K562 (cell line): ENCODE measurements around the gene NOC4L. TPM values are rescaled to one million over a fixed set of nuclear protein-coding genes. Genes with fewer than 3 reads are reported as not detected.

Source experiments
- ATAC-seq: fragments of 200-7000 bp; cut with Tn5 transposase; 3 replicates; pipeline ENCODE4 v1.9.1; 2020; ENCODE audit warnings: moderate library complexity
- BruUV-seq: library from RNA; stranded (reverse); fragments of 400-500 nt; replicated peaks from 2 replicates; lab custom pipeline; 2021; lab: Mats Ljungman, UMichigan
- CTCF ChIA-PET: fragments of 300-600 bp; formaldehyde crosslinking; extraction: SDS; loops from one replicate; lab custom pipeline; 2021; ENCODE audit warnings: low intra/inter-chr PET ratio; lab: Yijun Ruan, JAX
- POLR2A ChIA-PET: fragments of 300-600, 350-650 bp; sonication (Branson Sonifier 250); formaldehyde crosslinking; extraction: SDS; loops from one replicate; lab custom pipeline; 2021; ENCODE audit warnings: antibody characterized with exemption, inconsistent platforms; lab: Yijun Ruan, JAX
- DNase-seq, 4 experiments: peaks; one replicate each; pipeline versions ENCODE4 v3.0.0 to v3.0.0-alpha.2; 2011 to 2018; ENCODE audit warnings: low spot score in 3 of 4, mixed read lengths in 3 of 4; ENCODE audit errors: extremely low read depth in 1 of 4
- FAIRE-seq: peaks from 2 replicates; lab custom pipeline; 2011; peaks lifted over from hg19 to GRCh38; lab: Jason Lieb, UNC
- H2AFZ ChIP-seq: 2 replicates; pipeline ENCODE4 v1.6.0; 2011; ENCODE audit warnings: low read depth, low read length, control low read depth, inconsistent platforms
- H3K27ac ChIP-seq: fragments of 200-600 bp; 3 replicates; pipeline ENCODE4 v1.8.0; 2011; ENCODE audit warnings: low read depth, mild to moderate bottlenecking, control low read depth, inconsistent platforms, low read length, moderate library complexity, mixed read lengths; ENCODE audit errors: extremely low read depth
- H3K27me3 ChIP-seq, 2 experiments: fragments of 300-600 bp in 1 of 2; 2 replicates in 1 of 2; 3 replicates in 1 of 2; pipeline versions ENCODE4 v1.6.0 to v1.8.0; 2011; ENCODE audit warnings: inconsistent platforms in 2 of 2, low read length in 2 of 2, mild to moderate bottlenecking in 1 of 2, mixed read lengths in 1 of 2, moderate library complexity in 1 of 2; ENCODE audit not compliant: control insufficient read depth in 2 of 2, insufficient read depth in 2 of 2
- H3K36me3 ChIP-seq: fragments of 300-600 bp; 3 replicates; pipeline ENCODE4 v1.8.0; 2011; ENCODE audit warnings: mild to moderate bottlenecking, low read length, inconsistent platforms; ENCODE audit not compliant: control insufficient read depth, insufficient read depth
- H3K4me1 ChIP-seq, 2 experiments: fragments of 200-600 bp in 1 of 2; replicated peaks in 1 of 2; 2 replicates in 1 of 2; 3 replicates in 1 of 2; pipeline versions ENCODE4 v1.5.1 to v1.8.0; 2011; ENCODE audit warnings: inconsistent platforms in 2 of 2, low read length in 2 of 2, mild to moderate bottlenecking in 1 of 2, mixed read lengths in 1 of 2, moderate library complexity in 1 of 2; ENCODE audit not compliant: control insufficient read depth in 2 of 2, insufficient read depth in 2 of 2
- H3K4me2 ChIP-seq: 2 replicates; pipeline ENCODE4 v1.6.1; 2011; ENCODE audit warnings: low read length, control low read depth, inconsistent platforms, mixed read lengths; ENCODE audit not compliant: insufficient read depth
- H3K4me3 ChIP-seq: fragments of 200-600 bp; sonication (generic), shearing (Covaris generic); 2 replicates; pipeline ENCODE4 v1.5.1; 2016; ENCODE audit warnings: control low read depth, inconsistent platforms
- H3K79me2 ChIP-seq: fragments of 200-600 bp; 3 replicates; pipeline ENCODE4 v1.8.0; 2011; ENCODE audit warnings: low read length, inconsistent platforms; ENCODE audit not compliant: control insufficient read depth, insufficient read depth
- H3K9ac ChIP-seq, 2 experiments: 2 replicates each; pipeline versions ENCODE4 v1.6.0 to v1.6.1; 2011; ENCODE audit warnings: low read depth in 2 of 2, low read length in 2 of 2, control low read depth in 1 of 2, inconsistent platforms in 1 of 2, mild to moderate bottlenecking in 1 of 2, mixed read lengths in 1 of 2; ENCODE audit not compliant: insufficient read depth in 1 of 2
- H3K9me1 ChIP-seq: one replicate; pipeline ENCODE4 v1.6.0; 2011; ENCODE audit warnings: inconsistent platforms, mild to moderate bottlenecking, low read length, moderate library complexity; ENCODE audit not compliant: control insufficient read depth, insufficient read depth
- H3K9me3 ChIP-seq: replicated peaks from 2 replicates; pipeline ENCODE4 v1.5.1; 2011; ENCODE audit warnings: low read depth, low read length, inconsistent platforms; ENCODE audit not compliant: control insufficient read depth, insufficient read depth
- H4K20me1 ChIP-seq: replicated peaks from 2 replicates; pipeline ENCODE4 v1.6.1; 2011; ENCODE audit warnings: low read length, inconsistent platforms, mixed read lengths; ENCODE audit not compliant: control insufficient read depth, insufficient read depth
- GTF2F1 ChIP-seq: IDR thresholded peaks from 2 replicates; pipeline ENCODE4 v1.6.1; 2011; ENCODE audit warnings: low read depth, low read length, improper control_type of control experiment
- HDAC6 ChIP-seq: IDR thresholded peaks from 2 replicates; pipeline ENCODE4 v1.6.1; 2012; ENCODE audit warnings: low read depth, mild to moderate bottlenecking, control low read depth, inconsistent platforms, low read length, moderate library complexity
- L3MBTL2 ChIP-seq: fragments of 450-650 bp; IDR thresholded peaks from 2 replicates; pipeline ENCODE4 v1.6.1; 2016; ENCODE audit warnings: mild to moderate bottlenecking, moderate library complexity
- NBN ChIP-seq: fragments of 450-650 bp; IDR thresholded peaks from 2 replicates; pipeline ENCODE4 v1.6.1; 2016; ENCODE audit warnings: low read depth, mild to moderate bottlenecking
- NFIC ChIP-seq: fragments of 450-650 bp; IDR thresholded peaks from 2 replicates; pipeline ENCODE4 v1.6.1; 2017; ENCODE audit warnings: mild to moderate bottlenecking, inconsistent platforms
- POU5F1 ChIP-seq: fragments of 150-350 bp; IDR thresholded peaks from 2 replicates; pipeline ENCODE4 v1.6.1; 2014; ENCODE audit warnings: borderline replicate concordance, low read length, low read depth, mild to moderate bottlenecking; ENCODE audit not compliant: partially characterized antibody
- ZFP36 ChIP-seq: fragments of 150-350 bp; IDR thresholded peaks from 2 replicates; pipeline ENCODE4 v1.6.1; 2018; ENCODE audit warnings: low read length, low read depth; ENCODE audit not compliant: partially characterized antibody
- ZFX ChIP-seq: sonication (generic); formaldehyde crosslinking; IDR thresholded peaks from 2 replicates; pipeline ENCODE4 v1.8.0; 2022; ENCODE audit warnings: mild to moderate bottlenecking, missing genetic modification reagents, moderate library complexity
- ZNF253 ChIP-seq: fragments of 250-450 bp; sonication (Bioruptor Pico); conservative IDR thresholded peaks from 2 replicates; pipeline ENCODE4 v1.6.1; 2021; ENCODE audit warnings: mild to moderate bottlenecking
- ZNF589 ChIP-seq: fragments of 200-800 bp; sonication (Bioruptor generic); IDR thresholded peaks from 2 replicates; pipeline ENCODE4 v1.6.1; 2016; ENCODE audit warnings: low read depth, missing genetic modification characterization, missing compliant biosample characterization
- ZNF644 ChIP-seq: fragments of 200-800 bp; sonication (Bioruptor generic); IDR thresholded peaks from 2 replicates; pipeline ENCODE4 v1.6.1; 2016; ENCODE audit warnings: low read depth, missing genetic modification characterization, missing compliant biosample characterization
- WGBS: fragments of 100-300 bp; shearing (Covaris generic); methylation state at CpG from one replicate; pipeline ENCODE4 v1.1.6; 2016; ENCODE audit warnings: low coverage, mixed read lengths; ENCODE audit not compliant: insufficient coverage; ENCODE audit errors: missing lambda C conversion rate; 5-methylcytosine and 5-hydroxymethylcytosine counted together
- in situ Hi-C: fragments of 300-500 bp; cut with MboI; formaldehyde crosslinking; loops from 4 replicates; pipeline ENCODE4 v1.15.0; 2018; ENCODE audit warnings: inconsistent platforms, mixed read lengths
- intact Hi-C: fragments of 100-400 bp; cut with micrococcal nuclease; formaldehyde crosslinking; loops from 2 replicates; pipeline ENCODE4 v1.14.2; 2022
- polyA plus RNA-seq, 8 experiments: library from polyadenylated mRNA; depleted of rRNA in 4 of 8; stranded (reverse) in 5 of 8; unstranded in 3 of 8; fragments of >200 nt; fragmentation: Nextera tagmentation in 2 of 8; fragmentation: Illumina TruSeq in 1 of 8; extraction: Ambion mirVana in 2 of 8; extraction: Trizol in 1 of 8; gene quantifications; 2 replicates each; pipeline versions ENCODE4 v1.2.1 to v1.2.3, GENCODE V29; 2011 to 2014; ENCODE audit warnings: inconsistent platforms in 1 of 8, missing spikeins in 1 of 8
- total RNA-seq, 7 experiments: library from RNA; depleted of rRNA in 6 of 7; stranded (reverse); fragments of >200 nt in 6 of 7; fragmentation: Illumina TruSeq in 2 of 7; extraction: Trizol in 2 of 7; gene quantifications; 2 replicates each; pipeline versions ENCODE4 v1.2.1 to v1.2.3, GENCODE V29; 2011 to 2021; ENCODE audit warnings: low replicate concordance in 1 of 7
- TF ChIP-seq, protein P1 (sequence below): fragments of 250-450 bp; sonication (Bioruptor Pico); IDR thresholded peaks from 2 replicates; pipeline ENCODE4 v1.9.0; 2021; ENCODE audit warnings: mild to moderate bottlenecking
- TF ChIP-seq, protein P2 (sequence below): sonication (generic); formaldehyde crosslinking; IDR thresholded peaks from 2 replicates; pipeline ENCODE4 v1.8.0; 2023; ENCODE audit warnings: mild to moderate bottlenecking, missing genetic modification reagents
- TF ChIP-seq, protein P3 (sequence below), 2 experiments: IDR thresholded peaks; 2 replicates each; pipeline ENCODE4 v1.6.1; 2011; ENCODE audit warnings: borderline replicate concordance in 1 of 2, control low read depth in 1 of 2, low read depth in 1 of 2, low read length in 1 of 2, mild to moderate bottlenecking in 1 of 2, mixed read lengths in 1 of 2, moderate library complexity in 1 of 2; ENCODE audit not compliant: insufficient read depth in 1 of 2, insufficient read length in 1 of 2, poor library complexity in 1 of 2, severe bottlenecking in 1 of 2; ENCODE audit errors: extremely low read depth in 1 of 2
- TF ChIP-seq, protein P4 (sequence below): sonication (generic); formaldehyde crosslinking; IDR thresholded peaks from 2 replicates; pipeline ENCODE4 v1.5.0; 2020; ENCODE audit warnings: missing genetic modification reagents

NOC4L gene
- total and polyA plus RNA-seq, 9 of the 15 experiments (the other 6 are each of a cell fraction or from before 2014, with no cell fraction given), result 1.3 to 77.0 (median 20.0) TPM

DNA sequence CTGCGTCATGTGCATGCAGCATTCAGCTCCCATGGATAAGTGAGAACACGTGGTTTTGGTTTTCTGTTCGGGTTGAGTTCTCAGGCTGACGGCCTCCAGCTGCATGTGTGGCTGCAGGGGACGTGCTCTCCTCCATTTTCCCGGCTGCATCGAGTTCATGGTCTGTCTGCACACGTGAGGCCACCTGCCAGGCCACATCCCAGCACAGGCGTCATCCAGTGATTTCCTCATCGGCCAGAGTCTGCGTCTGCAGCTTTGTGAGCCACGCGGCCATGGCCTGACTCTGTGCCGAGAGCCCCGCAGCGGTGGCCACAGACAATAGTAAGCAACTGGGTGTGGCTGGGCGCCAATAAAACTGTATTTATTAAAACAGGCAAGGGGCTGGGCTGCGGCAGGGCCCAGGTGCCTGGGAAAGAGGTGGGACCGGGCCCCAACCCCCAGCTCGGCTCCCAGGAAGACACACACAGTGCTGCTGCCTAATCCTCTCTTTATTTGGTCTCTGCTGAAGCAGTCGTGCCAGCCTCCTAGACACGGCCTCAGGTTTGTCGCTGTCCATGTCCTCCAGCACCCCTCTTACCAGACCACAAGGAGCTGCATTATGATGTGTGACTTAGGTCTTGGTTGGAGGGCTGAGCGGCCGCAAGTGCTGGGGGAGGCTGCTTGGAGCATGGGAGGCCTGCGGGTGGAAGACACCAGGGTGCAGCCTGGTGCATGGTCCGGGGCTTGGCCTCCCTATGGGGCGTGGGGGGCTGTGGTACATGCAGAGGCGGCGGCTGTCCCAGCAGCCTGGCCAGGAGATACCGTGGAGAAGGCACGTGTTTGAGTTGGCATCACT lies 52.0 kb downstream of the NOC4L start:
- peaks cover 19% of the 10 kb centered on the region for H3K9me3 ChIP-seq
- no peak overlapping the region for H3K4me3 ChIP-seq
- FAIRE-seq (no peak), DNase-seq (no peak), ATAC-seq (no peak)
- H3K4me2 ChIP-seq, result no peak overlapping the region
- H3K9ac ChIP-seq, result no peak overlapping the region
- ChIA-PET CTCF (no interaction called here), POLR2A (interaction anchor here (0.6 to 1.0 kb wide), 3 partner anchors 12 to 336 kb away, joined by 3 to 4 read pairs (median 4); no protein-coding TSS in a partner anchor)
- in situ Hi-C loops (no loop called here), intact Hi-C loops (no loop called here)
- no peak overlapping the region for H2AFZ ChIP-seq
- peaks cover 0 to 15% of the 10 kb centered on the region in 2 experiments; a peak in 2 of 5 replicates for H3K4me1 ChIP-seq
- no peaks in the 10 kb centered on the region; the same call in 1 of the 2 replicates for H4K20me1 ChIP-seq
- H3K27ac ChIP-seq, result no peak overlapping the region
- H3K36me3 ChIP-seq, result no peaks in the 10 kb centered on the region
- no peaks in the 10 kb centered on the region for H3K9me1 ChIP-seq
- 7% methylated on average over 31 of the region's 32 CpGs for WGBS
- no TSS peak for BruUV-seq
- no peaks in the 10 kb centered on the region for H3K79me2 ChIP-seq
- H3K27me3 ChIP-seq, result peaks cover 35 to 69% of the 10 kb centered on the region in 2 experiments; a peak in 4 of 5 replicates
- TF ChIP-seq NBN (no peak), NFIC (no peak), GTF2F1 (no peak), L3MBTL2 (peak; percentile 42; the same call in 1 of the 2 replicates), POU5F1 (no peak), HDAC6 (no peak), ZNF589 (CRISPR knock-in tag) (no peak), ZFX (CRISPR knock-in tag) (no peak), ZNF253 (CRISPR knock-in tag) (no peak), ZFP36 (no peak), ZNF644 (tag) (no peak)
- TF ChIP-seq, protein P1, sequence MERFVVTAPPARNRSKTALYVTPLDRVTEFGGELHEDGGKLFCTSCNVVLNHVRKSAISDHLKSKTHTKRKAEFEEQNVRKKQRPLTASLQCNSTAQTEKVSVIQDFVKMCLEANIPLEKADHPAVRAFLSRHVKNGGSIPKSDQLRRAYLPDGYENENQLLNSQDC (CRISPR knock-in tag), result no peak
- TF ChIP-seq, protein P2, sequence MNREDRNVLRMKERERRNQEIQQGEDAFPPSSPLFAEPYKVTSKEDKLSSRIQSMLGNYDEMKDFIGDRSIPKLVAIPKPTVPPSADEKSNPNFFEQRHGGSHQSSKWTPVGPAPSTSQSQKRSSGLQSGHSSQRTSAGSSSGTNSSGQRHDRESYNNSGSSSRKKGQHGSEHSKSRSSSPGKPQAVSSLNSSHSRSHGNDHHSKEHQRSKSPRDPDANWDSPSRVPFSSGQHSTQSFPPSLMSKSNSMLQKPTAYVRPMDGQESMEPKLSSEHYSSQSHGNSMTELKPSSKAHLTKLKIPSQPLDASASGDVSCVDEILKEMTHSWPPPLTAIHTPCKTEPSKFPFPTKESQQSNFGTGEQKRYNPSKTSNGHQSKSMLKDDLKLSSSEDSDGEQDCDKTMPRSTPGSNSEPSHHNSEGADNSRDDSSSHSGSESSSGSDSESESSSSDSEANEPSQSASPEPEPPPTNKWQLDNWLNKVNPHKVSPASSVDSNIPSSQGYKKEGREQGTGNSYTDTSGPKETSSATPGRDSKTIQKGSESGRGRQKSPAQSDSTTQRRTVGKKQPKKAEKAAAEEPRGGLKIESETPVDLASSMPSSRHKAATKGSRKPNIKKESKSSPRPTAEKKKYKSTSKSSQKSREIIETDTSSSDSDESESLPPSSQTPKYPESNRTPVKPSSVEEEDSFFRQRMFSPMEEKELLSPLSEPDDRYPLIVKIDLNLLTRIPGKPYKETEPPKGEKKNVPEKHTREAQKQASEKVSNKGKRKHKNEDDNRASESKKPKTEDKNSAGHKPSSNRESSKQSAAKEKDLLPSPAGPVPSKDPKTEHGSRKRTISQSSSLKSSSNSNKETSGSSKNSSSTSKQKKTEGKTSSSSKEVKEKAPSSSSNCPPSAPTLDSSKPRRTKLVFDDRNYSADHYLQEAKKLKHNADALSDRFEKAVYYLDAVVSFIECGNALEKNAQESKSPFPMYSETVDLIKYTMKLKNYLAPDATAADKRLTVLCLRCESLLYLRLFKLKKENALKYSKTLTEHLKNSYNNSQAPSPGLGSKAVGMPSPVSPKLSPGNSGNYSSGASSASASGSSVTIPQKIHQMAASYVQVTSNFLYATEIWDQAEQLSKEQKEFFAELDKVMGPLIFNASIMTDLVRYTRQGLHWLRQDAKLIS (CRISPR knock-in tag), result no peak
- TF ChIP-seq, protein P3, sequence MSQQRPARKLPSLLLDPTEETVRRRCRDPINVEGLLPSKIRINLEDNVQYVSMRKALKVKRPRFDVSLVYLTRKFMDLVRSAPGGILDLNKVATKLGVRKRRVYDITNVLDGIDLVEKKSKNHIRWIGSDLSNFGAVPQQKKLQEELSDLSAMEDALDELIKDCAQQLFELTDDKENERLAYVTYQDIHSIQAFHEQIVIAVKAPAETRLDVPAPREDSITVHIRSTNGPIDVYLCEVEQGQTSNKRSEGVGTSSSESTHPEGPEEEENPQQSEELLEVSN (IDR thresholded peaks at IDR 0.05; ENCODE audit: borderline replicate concordance in 1 of 2, extremely low read depth in 1 of 2, insufficient read depth in 1 of 2, insufficient read length in 1 of 2, low read depth in 1 of 2, low read length in 1 of 2, poor library complexity in 1 of 2, severe bottlenecking in 1 of 2), result peak in 1 of 2 experiments; percentile 20
- TF ChIP-seq, protein P4, sequence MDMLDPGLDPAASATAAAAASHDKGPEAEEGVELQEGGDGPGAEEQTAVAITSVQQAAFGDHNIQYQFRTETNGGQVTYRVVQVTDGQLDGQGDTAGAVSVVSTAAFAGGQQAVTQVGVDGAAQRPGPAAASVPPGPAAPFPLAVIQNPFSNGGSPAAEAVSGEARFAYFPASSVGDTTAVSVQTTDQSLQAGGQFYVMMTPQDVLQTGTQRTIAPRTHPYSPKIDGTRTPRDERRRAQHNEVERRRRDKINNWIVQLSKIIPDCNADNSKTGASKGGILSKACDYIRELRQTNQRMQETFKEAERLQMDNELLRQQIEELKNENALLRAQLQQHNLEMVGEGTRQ (CRISPR knock-in tag), result no peak
